ENCODE data around the gene TCL1B.

DNA sequence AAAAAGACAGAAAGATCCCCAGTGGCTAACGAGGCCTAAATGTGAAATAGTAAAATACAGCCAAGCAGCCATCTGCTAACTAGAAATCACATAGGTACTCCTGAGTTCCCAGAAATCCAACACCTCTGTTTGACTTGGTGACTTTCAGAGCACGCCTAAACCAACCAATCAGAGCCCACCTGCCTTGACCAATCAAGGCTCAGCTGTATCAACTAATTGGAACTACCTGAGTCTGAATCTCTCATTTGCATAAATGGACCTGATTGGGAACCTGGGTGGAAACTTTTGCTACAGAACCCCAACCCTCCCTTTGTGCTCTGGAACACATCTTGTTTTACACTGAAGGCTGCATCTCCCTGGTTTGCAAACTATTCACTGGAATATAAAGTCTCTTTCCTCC is 5.1 kb upstream of the TCL1B start:
- TF ChIP-seq POLR2A (IDR thresholded peaks at IDR 0.05): no peak
- TF ChIP-seq, protein P1, sequence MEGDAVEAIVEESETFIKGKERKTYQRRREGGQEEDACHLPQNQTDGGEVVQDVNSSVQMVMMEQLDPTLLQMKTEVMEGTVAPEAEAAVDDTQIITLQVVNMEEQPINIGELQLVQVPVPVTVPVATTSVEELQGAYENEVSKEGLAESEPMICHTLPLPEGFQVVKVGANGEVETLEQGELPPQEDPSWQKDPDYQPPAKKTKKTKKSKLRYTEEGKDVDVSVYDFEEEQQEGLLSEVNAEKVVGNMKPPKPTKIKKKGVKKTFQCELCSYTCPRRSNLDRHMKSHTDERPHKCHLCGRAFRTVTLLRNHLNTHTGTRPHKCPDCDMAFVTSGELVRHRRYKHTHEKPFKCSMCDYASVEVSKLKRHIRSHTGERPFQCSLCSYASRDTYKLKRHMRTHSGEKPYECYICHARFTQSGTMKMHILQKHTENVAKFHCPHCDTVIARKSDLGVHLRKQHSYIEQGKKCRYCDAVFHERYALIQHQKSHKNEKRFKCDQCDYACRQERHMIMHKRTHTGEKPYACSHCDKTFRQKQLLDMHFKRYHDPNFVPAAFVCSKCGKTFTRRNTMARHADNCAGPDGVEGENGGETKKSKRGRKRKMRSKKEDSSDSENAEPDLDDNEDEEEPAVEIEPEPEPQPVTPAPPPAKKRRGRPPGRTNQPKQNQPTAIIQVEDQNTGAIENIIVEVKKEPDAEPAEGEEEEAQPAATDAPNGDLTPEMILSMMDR (IDR thresholded peaks at IDR 0.05 in 4 of 5, conservative IDR thresholded peaks at IDR 0.05 in 1 of 5): no peak
